Naive thymus-derived CD8-positive, alpha-beta T cell (primary cell): ENCODE results near the gene MTERF4. TPM values are rescaled to one million over a fixed set of nuclear protein-coding genes. Genes with fewer than 3 reads are reported as not detected.

Source experiments
- ATAC-seq, 2 donors: fragments of 150-1000 bp; cut with Tn5 transposase in 1 of 2; sonication (Bioruptor Pico), chemical (Tn5 transposase) in 1 of 2; 1 replicate in 1 of 2; 2 replicates in 1 of 2; pipeline ENCODE4 v1.10.0; 2021; ENCODE audit warnings: mild to moderate bottlenecking in 2 of 2, moderate library complexity in 2 of 2
- POLR2A ChIA-PET: fragments of 350-600 bp; sonication (Branson Sonifier 250); formaldehyde crosslinking; loops from one replicate; lab custom pipeline; 2021; ENCODE audit warnings: antibody characterized with exemption; lab: Charles Lee
- DNase-seq, 10 donors: peaks; one replicate each; pipeline versions ENCODE4 v3.0.0 to v3.0.0-alpha.2; 2020 to 2022
- H3K27ac Mint-ChIP-seq, 10 donors: one replicate each; pipeline ENCODE4 v1.8.0; 2020 to 2022; ENCODE audit warnings: mild to moderate bottlenecking in 10 of 10, mixed read lengths in 10 of 10, moderate library complexity in 4 of 10, inconsistent platforms in 1 of 10
- H3K27me3 Mint-ChIP-seq, 5 donors: one replicate each; pipeline ENCODE4 v1.8.0; 2021 to 2022; ENCODE audit warnings: mixed read lengths in 5 of 5
- H3K36me3 Mint-ChIP-seq, 3 donors: one replicate each; pipeline ENCODE4 v1.8.0; 2020 to 2022; ENCODE audit warnings: mixed read lengths in 3 of 3, mild to moderate bottlenecking in 2 of 3, inconsistent platforms in 1 of 3
- H3K4me1 Mint-ChIP-seq, 4 donors: one replicate each; pipeline ENCODE4 v1.8.0; 2021 to 2022; ENCODE audit warnings: mixed read lengths in 4 of 4
- H3K4me3 Mint-ChIP-seq, 10 donors: one replicate each; pipeline ENCODE4 v1.8.0; 2020 to 2022; ENCODE audit warnings: mild to moderate bottlenecking in 10 of 10, mixed read lengths in 10 of 10, moderate library complexity in 6 of 10, inconsistent platforms in 1 of 10
- H3K9me3 Mint-ChIP-seq, 9 donors: one replicate each; pipeline ENCODE4 v1.8.0; 2020 to 2022; ENCODE audit warnings: mixed read lengths in 9 of 9, mild to moderate bottlenecking in 3 of 9, inconsistent platforms in 1 of 9, moderate library complexity in 1 of 9
- polyA plus RNA-seq, 3 donors: library from polyadenylated mRNA; unstranded; fragments of 300-500 nt; fragmentation: Illumina TruSeq; gene quantifications; one replicate each; pipeline ENCODE4 v1.2.3, GENCODE V29; 2021
- total RNA-seq, 8 experiments: library from RNA in 2 of 8; stranded (reverse) in 2 of 8; gene quantifications; one replicate each; pipeline ENCODE4 v1.2.3 and lab custom pipeline; 2021 to 2026

MTERF4 gene
- total and polyA plus RNA-seq, 5 experiments from 2014 or later = 46.4 to 270 (median 82.1) TPM

DNA sequence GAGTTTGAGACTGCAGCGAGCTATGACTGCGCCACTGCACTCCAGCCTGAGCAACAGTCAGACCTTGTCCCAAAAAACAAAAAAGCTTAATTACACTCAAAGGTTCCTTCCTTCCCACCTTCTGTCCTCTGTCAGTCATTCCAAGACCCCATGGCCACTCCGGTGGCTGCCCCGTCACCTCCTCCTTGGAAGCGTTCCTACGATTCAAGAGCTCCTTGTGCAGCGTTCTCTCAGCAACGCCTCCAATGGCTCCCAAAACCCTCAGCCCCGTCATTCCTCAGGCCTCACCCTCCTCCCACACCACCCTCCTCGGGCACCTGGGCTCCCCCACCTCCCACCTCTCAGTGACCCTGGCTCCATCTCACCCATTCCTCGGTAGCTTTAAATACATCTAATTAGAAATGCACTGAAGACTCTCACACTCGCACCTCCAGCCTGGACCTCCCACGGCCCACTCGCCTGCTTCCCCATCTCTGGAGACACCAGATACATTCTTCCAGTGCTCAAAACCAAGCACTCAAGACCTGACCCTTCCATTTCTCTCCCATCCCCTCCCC, 39.2 kb upstream of the MTERF4 start:
- ATAC-seq (no peak), DNase-seq (no peak)
- Mint-ChIP-seq H3K27ac (peak overlapping the region in 2 of 10 donors; percentile 19 to 47), H3K4me1 (peaks cover 0 to 14% (median 12%) of the 10 kb centered on the region in 4 donors), H3K27me3 (no peaks in the 10 kb centered on the region), H3K36me3 (peaks cover 0 to 44% (median 9%) of the 10 kb centered on the region in 3 donors), H3K4me3 (no peak overlapping the region), H3K9me3 (no peaks in the 10 kb centered on the region)
- POLR2A ChIA-PET = no interaction called here

- DNase-seq (no peak), ATAC-seq (no peak)
- Mint-ChIP-seq H3K27ac (peak overlapping the region in 1 of 10 donors; percentile 61), H3K36me3 (peaks cover 0 to 52% (median 11%) of the 10 kb centered on the region in 3 donors), H3K4me3 (no peak overlapping the region), H3K9me3 (no peaks in the 10 kb centered on the region), H3K4me1 (peaks cover 0 to 13% (median 11%) of the 10 kb centered on the region in 4 donors), H3K27me3 (no peaks in the 10 kb centered on the region)
- POLR2A ChIA-PET = no interaction called here
These were observed 38.4 kb upstream of the MTERF4 start for GRCh38 chr2:241140445-241140840.

GRCh38 chr2:241139531-241140444, 37.7 kb upstream of the MTERF4 start:
- ATAC-seq = no peak
- Mint-ChIP-seq H3K9me3 (no peaks in the 10 kb centered on the region), H3K4me1 (peaks cover 0 to 13% (median 11%) of the 10 kb centered on the region in 4 donors), H3K27ac (peak overlapping the region in 1 of 10 donors; percentile 15), H3K36me3 (peaks cover 0 to 55% (median 11%) of the 10 kb centered on the region in 3 donors), H3K4me3 (no peak overlapping the region), H3K27me3 (no peaks in the 10 kb centered on the region)
- POLR2A ChIA-PET = no interaction called here
- DNase-seq = no peak

GRCh38 chr2:241138471-241138870, 36.4 kb upstream of the MTERF4 start:
- H3K4me1 Mint-ChIP-seq = peaks cover 0 to 10% (median 7%) of the 10 kb centered on the region in 4 donors
- peaks cover 0 to 59% (median 11%) of the 10 kb centered on the region in 3 donors for H3K36me3 Mint-ChIP-seq
- no peaks in the 10 kb centered on the region for H3K27me3 Mint-ChIP-seq
- H3K27ac Mint-ChIP-seq = peak overlapping the region in 1 of 10 donors; percentile 52
- no peak for ATAC-seq
- POLR2A ChIA-PET = interaction anchor here (1.1 kb wide), 1 partner anchor 36 kb away, joined by 3 read pairs; the partner anchor contains the start of gene MTERF4
- DNase-seq = no peak
- H3K4me3 Mint-ChIP-seq = no peak overlapping the region
- H3K9me3 Mint-ChIP-seq = no peaks in the 10 kb centered on the region

GRCh38 chr2:241137276-241138190, 35.4 kb upstream of the MTERF4 start:
- DNase-seq (no peak), ATAC-seq (no peak)
- Mint-ChIP-seq H3K36me3 (peaks cover 0 to 65% (median 16%) of the 10 kb centered on the region in 3 donors), H3K27ac (peak overlapping the region in 2 of 10 donors; percentile 81 to 84), H3K9me3 (no peaks in the 10 kb centered on the region), H3K4me1 (peaks cover 0 to 10% (median 7%) of the 10 kb centered on the region in 4 donors), H3K4me3 (no peak overlapping the region), H3K27me3 (no peaks in the 10 kb centered on the region)
- POLR2A ChIA-PET = interaction anchor here (1.1 kb wide), 3 partner anchors 11 to 35 kb away, joined by 3 read pairs; partner anchors contain the start of gene MTERF4

GRCh38 chr2:241136661-241137260, 34.7 kb upstream of the MTERF4 start:
- Mint-ChIP-seq H3K27me3 (no peaks in the 10 kb centered on the region), H3K4me3 (no peak overlapping the region), H3K36me3 (peaks cover 0 to 64% (median 13%) of the 10 kb centered on the region in 3 donors), H3K27ac (peak overlapping the region in 1 of 10 donors; percentile 11), H3K9me3 (no peaks in the 10 kb centered on the region), H3K4me1 (peaks cover 0 to 5% (median 3%) of the 10 kb centered on the region in 4 donors)
- no peak for ATAC-seq
- no peak for DNase-seq
- POLR2A ChIA-PET = interaction anchor here (0.6 to 1.1 kb wide), 5 partner anchors 10 to 127 kb away, joined by 3 read pairs; no protein-coding TSS in a partner anchor

GRCh38 chr2:241136191-241136590, 34.1 kb upstream of the MTERF4 start:
- H3K9me3 Mint-ChIP-seq = no peaks in the 10 kb centered on the region
- H3K4me1 Mint-ChIP-seq = peaks cover 0 to 2% (median under 1%) of the 10 kb centered on the region in 4 donors
- no peak for ATAC-seq
- no peak for DNase-seq
- no peak overlapping the region for H3K27ac Mint-ChIP-seq
- no peak overlapping the region for H3K4me3 Mint-ChIP-seq
- POLR2A ChIA-PET = interaction anchor here (0.6 to 1.1 kb wide), 5 partner anchors 9 to 126 kb away, joined by 3 read pairs; no protein-coding TSS in a partner anchor
- H3K36me3 Mint-ChIP-seq = peaks cover 0 to 61% (median 11%) of the 10 kb centered on the region in 3 donors
- H3K27me3 Mint-ChIP-seq = no peaks in the 10 kb centered on the region

DNA sequence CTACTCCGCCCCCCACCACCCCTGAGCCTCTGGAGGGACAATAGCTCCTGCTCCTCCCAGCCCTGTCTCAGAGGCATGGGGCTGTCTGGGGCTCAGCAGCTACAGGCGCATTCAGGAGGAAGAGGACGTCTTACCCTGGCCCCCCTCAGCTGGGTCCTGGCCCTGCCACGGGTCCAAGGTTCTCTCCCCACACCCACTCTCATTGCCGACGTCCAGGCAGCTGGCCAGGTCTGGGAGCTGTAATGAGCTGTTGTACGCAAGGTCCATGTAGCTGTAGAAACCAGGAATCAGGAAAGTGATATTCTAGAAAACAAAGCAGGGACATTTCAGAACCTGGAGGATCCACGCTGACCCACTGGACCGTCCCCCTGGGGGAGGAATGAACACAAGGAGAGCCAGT, 33.6 kb upstream of the MTERF4 start:
- POLR2A ChIA-PET = interaction anchor here (0.6 to 1.1 kb wide), 2 partner anchors 23 to 25 kb away, joined by 3 read pairs; no protein-coding TSS in a partner anchor
- H3K27ac Mint-ChIP-seq = peak overlapping the region in 1 of 10 donors; percentile 52
- DNase-seq = no peak
- no peaks in the 10 kb centered on the region for H3K27me3 Mint-ChIP-seq
- no peak overlapping the region for H3K4me3 Mint-ChIP-seq
- no peaks in the 10 kb centered on the region for H3K9me3 Mint-ChIP-seq
- no peak for ATAC-seq
- H3K36me3 Mint-ChIP-seq = peaks cover 0 to 60% (median 10%) of the 10 kb centered on the region in 3 donors
- H3K4me1 Mint-ChIP-seq = peaks cover 0 to 2% (median under 1%) of the 10 kb centered on the region in 4 donors

DNA sequence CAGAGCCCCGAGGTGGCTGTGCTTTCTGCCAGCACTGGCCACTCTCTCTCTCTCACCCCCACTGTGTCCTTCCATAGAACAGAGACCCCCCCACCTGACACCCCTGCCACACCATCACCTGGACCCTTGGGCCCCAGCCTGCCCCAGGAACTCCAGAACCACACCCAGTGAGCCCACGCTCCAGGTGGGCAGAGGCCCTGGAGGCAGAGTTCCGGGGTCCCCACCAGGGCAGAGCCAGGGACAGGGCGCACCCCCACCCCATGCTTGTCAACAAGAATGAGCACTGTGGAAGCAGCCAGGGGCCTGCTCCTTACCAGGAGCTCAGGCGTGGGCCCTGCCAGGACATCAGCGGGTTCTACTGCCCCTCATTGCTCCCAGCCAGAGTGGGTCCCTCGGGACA, 32.6 kb upstream of the MTERF4 start:
- POLR2A ChIA-PET = interaction anchor here (1.0 kb wide), 1 partner anchor 56 kb away, joined by 3 read pairs; no protein-coding TSS in a partner anchor
- no peak for ATAC-seq
- H3K27ac Mint-ChIP-seq = peak overlapping the region in 1 of 10 donors; percentile 49
- no peaks in the 10 kb centered on the region for H3K9me3 Mint-ChIP-seq
- H3K27me3 Mint-ChIP-seq = no peaks in the 10 kb centered on the region
- no peak for DNase-seq
- H3K4me1 Mint-ChIP-seq = peaks cover 0 to 1% (median 0%) of the 10 kb centered on the region in 4 donors
- H3K4me3 Mint-ChIP-seq = no peak overlapping the region
- H3K36me3 Mint-ChIP-seq = peaks cover 0 to 59% (median 10%) of the 10 kb centered on the region in 3 donors

GRCh38 chr2:241133436-241133820, 31.3 kb upstream of the MTERF4 start:
- Mint-ChIP-seq H3K36me3 (peaks cover 0 to 52% (median 10%) of the 10 kb centered on the region in 3 donors), H3K9me3 (no peaks in the 10 kb centered on the region), H3K27me3 (no peaks in the 10 kb centered on the region), H3K27ac (peak overlapping the region in 1 of 10 donors; percentile 51), H3K4me3 (no peak overlapping the region), H3K4me1 (no peaks in the 10 kb centered on the region)
- ATAC-seq = no peak
- POLR2A ChIA-PET = interaction anchor here (0.7 kb wide), 1 partner anchor 238 kb away, joined by 4 read pairs; the partner anchor contains the start of gene MAB21L4
- DNase-seq = no peak
